NCI-H146 treated with DMSO at 0.1 percent for 48 hours (cell line): ENCODE measurements around the gene FAM53B.

Source experiments
- DNase-seq: peaks from one replicate; lab custom pipeline; 2025; ENCODE audit not compliant: unreplicated experiment; lab: John Stamatoyannopoulos, UW

FAM53B gene

GRCh38 chr10:124742413-124743190 lies 1.6 kb downstream of the FAM53B start:
- peak; percentile 14 for DNase-seq

DNA sequence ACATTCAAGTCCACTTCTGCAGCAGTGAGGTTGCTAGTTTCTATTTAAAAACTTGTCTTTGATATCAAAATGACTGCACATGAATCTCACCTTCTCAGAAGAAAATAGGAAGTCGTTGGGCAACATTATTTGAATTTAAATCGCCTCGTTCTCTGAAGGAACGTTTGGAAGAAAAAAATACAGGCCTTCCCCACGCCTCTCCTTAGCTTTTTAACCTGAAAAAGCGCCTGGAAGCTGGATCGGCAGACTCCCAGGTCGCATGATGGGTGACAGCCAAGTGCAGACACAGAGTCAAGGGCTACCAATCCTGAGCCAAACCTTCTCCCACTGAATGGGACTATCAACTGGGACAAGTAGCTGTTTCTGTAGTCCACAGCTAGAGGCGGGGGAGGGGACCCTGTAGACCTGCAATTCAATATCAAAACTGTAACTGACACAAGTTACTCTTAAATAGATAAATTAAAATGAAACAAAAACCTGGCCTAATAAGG lies 2.2 kb downstream of the FAM53B start:
- no peak for DNase-seq

DNA sequence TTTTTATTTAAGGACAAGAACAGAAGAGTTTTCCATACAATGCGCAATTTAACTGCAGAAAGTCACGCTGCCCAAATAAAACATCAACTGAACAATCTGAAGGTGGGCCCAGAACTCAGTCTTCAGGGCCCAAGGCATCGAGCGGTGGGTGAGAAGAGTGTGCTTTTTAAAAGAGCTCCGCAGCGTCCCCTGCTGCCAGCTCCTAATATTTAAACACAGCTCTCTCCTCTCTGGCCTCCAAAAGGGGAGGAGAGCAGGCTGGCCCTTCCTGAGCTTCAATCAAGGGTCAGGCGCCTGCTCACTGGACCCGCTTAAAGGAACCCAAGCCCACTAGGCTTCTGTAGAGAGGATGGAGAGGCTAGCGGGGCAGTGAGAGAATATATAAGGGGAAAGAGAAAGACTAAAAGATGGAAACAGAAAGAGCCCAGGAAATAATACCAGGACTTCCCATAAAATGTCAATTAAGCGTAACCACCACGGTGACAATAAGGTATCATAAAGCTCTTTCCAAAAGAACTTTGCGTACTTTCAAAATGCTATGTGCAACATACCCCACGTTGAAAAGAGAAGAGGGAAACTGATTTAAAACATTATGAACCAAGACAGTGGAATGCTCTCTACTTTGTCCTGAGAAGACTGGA lies 2.8 kb downstream of the FAM53B start:
- peak; percentile 35 for DNase-seq

GRCh38 chr10:124740369-124741280 lies 3.6 kb downstream of the FAM53B start:
- DNase-seq: no peak

DNA sequence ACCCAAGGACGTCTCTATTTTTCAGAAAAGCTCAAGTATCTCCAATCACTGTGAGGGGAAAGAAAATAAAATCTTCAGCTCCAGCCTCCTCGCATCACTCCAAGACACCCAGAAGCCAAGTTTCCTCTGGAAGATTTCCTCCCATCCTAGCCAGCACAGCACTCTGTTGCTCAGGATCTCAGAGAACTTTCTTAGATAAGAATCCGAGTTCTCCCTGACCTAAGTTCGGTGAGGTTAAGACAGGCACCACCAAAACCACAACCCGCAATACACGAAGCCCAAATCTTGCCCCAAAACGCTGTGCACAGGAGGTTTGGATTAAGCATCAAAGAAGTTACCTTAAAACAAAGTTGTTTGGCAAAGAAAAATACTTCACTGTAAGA lies 4.2 kb downstream of the FAM53B start:
- no peak for DNase-seq

DNA sequence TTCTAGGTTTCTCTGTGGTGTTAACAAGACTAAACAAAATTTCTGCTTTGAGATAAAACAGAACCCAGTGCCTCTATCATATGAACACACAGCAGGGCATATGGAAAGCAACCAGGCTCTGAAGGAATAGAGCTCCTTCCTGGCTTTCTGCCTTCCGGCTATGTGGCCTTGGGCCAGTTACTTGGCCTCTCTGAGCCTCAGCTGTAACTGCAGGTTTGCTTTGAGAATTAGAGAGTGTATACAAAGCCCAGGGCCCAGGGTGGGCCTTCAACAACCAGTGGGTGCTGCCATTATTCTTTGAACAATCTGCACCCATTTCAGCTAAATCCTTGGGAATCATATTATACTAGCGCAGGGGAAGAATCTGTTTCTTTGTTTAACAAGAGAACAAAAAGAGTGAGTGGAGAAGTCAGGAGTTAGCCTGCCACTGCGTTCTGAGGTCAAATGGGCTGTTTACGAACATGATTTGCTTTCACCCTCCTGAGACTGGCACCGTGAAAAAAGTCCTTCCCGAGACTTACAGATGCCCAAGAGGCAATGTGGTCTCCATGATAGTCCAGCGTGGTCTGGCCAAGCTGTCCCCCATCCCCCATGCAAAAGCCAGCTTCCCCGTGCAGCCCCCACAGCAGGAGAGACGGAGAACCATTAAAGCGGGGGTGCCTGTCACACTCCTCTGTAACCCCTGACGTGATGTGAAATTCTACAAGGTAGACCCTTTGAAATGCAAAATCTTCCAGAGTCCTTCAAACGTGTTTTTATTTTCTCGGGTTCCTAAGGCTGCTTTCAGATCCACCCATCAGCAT lies 4.9 kb downstream of the FAM53B start:
- DNase-seq: no peak

DNA sequence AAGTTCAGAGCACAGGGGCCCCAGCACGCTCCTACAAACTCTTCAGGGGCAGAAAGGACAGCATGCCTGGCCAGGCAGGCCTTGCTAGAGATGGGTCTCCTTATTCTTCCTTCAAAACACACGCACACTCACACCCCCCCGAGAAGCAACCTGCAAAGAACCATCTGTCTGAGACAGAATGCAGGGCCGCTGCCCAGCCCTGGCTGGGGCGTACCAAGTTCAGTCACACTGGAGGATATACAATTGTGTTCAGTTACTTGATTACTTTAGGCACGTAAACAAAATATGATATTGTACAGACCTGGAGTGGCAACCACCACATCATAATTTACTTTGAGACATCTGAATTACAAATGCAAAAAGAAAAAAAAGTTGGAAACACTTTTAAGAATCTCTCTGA lies 5.7 kb downstream of the FAM53B start:
- no peak for DNase-seq

- no peak for DNase-seq
These were observed 6.5 kb downstream of the FAM53B start for GRCh38 chr10:124737708-124738107.

GRCh38 chr10:124737221-124737620 lies 7.0 kb downstream of the FAM53B start:
- DNase-seq: no peak

DNA sequence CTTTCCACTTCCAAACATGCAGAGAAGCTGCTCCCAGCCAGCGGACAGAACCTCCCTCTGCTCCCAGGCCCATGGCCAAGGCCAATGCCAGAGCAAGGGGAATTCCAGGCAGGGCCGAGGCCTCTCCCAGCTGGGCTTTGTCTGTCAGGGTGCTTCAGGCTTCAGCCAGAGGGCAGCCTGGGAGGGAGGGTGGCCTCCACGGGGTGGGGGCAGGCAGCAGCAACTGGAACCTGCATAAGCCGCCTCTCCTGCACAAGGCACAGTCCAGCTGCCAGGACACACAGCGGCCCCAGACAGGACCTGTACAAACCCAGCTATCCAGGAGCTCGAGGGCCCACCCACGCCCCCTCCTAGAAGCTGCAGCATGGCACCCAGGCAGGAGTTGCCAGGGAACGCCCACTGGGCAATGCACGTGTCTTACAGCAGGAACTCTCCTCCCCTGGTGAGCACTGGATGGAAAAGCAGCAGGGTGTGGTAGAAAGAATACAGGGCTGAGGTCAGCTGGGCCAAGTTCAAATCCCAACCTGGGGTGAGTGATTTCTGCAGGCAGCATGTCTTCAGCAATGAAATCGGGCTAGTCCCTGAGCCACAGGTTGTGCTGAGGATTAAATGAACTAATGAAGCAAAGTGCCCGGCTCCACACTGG lies 7.6 kb downstream of the FAM53B start:
- DNase-seq: peak; percentile 26

DNA sequence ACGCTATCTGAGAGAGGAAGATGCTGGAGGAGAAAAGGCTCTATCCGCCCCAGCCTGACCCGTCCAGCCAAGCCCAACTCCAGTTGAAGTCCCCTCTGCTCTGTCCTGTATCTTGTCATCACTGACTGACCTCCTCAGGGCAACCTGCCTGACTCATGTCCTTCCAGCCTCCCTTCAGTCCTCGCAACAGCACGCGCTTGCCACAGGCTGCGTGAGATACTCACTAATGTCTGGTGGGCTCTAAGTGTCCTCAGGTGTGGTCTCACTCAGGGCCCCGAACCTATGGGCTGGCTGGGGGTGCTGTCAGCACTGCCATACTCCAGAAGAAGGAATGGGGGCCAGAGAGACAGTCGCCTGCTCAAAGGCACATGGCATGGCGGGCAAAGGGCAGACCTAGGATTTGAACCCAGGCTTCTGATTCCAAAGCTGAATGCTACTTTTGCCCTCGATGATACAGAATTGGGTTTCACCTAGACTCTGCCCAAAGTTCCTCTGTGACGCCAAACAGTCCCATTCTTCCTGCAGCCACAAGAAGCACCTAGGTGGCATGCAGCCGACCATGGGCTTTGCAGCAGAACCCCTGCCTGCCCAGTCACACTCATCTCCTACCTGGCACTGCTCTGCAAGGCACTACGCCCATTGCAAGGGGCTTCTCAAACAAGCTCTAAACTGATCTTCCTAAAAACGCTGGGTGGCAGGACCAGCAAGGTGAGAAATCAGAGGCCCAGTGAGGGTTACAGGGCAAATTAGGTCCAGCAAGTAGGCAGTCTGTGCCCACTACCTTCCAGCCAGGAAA lies 8.5 kb downstream of the FAM53B start:
- DNase-seq: no peak

- DNase-seq: no peak
These were observed 9.6 kb downstream of the FAM53B start for GRCh38 chr10:124734311-124735166.

- DNase-seq: no peak
These were observed 10.5 kb downstream of the FAM53B start for GRCh38 chr10:124733571-124734245.

GRCh38 chr10:124732931-124733570 lies 11.1 kb downstream of the FAM53B start:
- no peak for DNase-seq

- DNase-seq: no peak
These were observed 12.6 kb downstream of the FAM53B start for GRCh38 chr10:124731551-124731950.

DNA sequence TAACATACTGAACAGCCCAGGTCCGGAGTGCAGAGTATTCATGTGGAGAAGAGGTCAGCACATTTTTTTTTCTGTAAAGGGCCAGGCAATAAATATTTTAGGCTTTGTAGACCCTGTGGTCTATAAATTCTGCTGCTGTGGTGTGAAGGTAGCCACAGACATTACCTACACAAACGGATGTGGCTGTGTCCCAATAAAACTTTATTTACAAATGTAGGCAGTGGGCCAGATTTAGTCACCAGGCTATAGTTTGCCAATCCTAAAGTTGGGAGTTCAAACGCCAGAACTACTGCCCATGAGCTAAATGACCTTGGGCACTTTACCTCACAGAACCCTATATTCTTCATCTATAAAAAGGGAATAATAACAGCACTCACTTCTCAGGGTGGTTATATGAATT lies 13.4 kb downstream of the FAM53B start:
- DNase-seq: no peak
